HTR-8/SVneo (cell line): ENCODE measurements around the gene OR56B1.
"Not testable (repeated sequence)": the region's sequence is repeated elsewhere in the genome, so short reads cannot be mapped to it uniquely, and the experiment has no call there.

ENCODE experiments used
- DNase-seq: peaks from one replicate; pipeline ENCODE4 v3.0.0; 2011; ENCODE audit warnings: low spot score, mixed read lengths; ENCODE audit not compliant: insufficient read length
- FAIRE-seq: peaks from 2 replicates; lab custom pipeline; 2011; peaks lifted over from hg19 to GRCh38; lab: Jason Lieb, UNC

OR56B1 gene, protein sequence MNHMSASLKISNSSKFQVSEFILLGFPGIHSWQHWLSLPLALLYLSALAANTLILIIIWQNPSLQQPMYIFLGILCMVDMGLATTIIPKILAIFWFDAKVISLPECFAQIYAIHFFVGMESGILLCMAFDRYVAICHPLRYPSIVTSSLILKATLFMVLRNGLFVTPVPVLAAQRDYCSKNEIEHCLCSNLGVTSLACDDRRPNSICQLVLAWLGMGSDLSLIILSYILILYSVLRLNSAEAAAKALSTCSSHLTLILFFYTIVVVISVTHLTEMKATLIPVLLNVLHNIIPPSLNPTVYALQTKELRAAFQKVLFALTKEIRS

DNA sequence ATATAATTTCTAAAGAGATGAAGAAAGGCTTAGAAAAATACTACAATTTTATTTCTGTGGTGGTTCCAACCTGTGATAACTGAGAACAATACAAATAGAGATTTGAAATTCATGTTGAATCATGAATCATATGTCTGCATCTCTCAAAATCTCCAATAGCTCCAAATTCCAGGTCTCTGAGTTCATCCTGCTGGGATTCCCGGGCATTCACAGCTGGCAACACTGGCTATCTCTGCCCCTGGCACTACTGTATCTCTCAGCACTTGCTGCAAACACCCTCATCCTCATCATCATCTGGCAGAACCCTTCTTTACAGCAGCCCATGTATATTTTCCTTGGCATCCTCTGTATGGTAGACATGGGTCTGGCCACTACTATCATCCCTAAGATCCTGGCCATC lies at the start of gene OR56B1:
Gene OR56B1 (plus strand): TSS at position 53 of the 400 bp plus-strand sequence. CDS start 69 bp downstream, at position 122.
- no peak for DNase-seq
- FAIRE-seq, result no peak

DNA sequence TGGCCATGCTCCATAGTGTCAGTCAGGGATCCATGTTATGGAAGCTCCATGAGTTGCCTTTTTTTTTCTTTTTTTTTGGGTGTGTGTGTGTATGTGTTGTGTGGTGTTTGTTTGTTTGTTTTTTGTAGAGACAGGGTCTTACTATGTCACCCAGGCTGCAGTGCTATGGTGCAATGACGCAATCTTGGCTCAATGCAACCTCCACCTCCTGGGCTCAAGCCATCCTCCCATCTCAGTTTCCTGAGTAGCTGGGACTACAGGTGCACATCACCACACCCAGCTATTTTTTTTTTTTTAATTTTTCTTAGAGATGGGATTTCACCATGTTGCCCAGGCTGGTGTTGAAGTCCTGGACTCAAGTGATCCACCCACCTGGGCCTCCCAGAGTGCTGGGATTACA lies 47.8 kb upstream of the OR56B1 start:
- FAIRE-seq (no peak), DNase-seq (no peak)

DNA sequence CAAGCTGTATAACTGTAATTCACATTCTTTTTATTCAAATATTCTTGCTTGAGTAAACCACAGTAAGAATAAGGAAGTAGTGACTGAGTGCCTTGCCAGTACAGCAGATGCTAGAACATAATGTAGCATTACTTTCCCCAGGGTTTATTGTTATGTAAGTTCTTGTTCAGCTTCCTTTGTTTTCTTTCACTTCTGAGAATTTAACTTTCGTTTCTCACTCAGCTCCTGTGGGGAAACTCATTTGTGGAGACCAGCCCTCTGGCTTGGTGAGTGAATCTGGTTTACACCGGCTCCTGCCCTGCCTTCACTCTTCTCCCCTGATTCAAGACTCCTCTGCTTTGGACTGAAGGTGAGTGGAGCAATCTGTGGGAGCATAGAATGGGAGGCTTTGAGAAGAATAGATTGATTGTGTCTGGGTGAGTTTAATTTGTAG lies 46.7 kb upstream of the OR56B1 start, which contains the start of gene TRIM22:
Gene TRIM22 (plus strand): TSS at position 240 of the 433 bp plus-strand sequence. CDS start 6,443 bp downstream, outside the sequence.
- FAIRE-seq, result no peak
- no peak for DNase-seq

DNA sequence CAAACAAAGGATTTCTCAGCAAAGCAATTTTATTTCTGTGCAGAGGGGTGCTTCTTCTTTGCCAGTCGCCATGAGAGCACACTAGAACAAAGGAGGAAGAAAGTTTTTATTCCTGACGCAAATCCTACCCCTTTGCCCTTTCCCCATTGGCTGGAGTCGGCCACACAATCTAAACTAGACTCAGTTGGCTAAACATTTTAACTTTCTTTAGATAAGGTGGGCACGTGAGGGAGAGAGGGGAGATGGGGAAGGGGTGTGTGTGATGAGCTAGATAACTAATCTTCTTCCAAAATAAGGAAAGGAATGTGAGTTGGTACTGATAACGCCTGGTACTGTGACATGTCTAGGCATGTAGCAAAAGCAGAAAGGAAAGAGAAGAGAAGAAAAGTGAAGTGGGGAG lies 46.0 kb upstream of the OR56B1 start:
- DNase-seq, result no peak

DNA sequence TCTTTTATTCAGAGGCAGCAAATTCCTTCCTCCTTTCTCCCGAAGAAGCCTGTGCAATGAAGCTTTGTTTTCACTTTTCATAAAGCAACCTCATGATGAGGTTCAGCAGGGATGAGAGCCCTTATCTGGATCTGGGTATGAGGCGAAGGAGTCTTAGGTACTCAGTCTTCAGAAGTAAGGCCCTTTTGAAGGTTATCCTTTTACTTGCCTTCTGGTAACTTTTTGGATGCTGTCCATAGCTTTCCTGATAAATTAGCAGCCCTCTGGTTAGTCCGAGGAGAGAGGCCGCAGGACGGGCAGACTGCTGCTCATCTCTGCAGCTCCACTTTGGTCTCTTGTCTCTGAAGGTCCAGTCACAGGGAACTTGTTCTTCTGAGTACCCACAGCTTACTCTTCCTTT lies 45.5 kb upstream of the OR56B1 start:
- FAIRE-seq (no peak), DNase-seq (no peak)

More for the DNA sequence above, 46.0 kb upstream of the OR56B1 start:
- no peak for FAIRE-seq

DNA sequence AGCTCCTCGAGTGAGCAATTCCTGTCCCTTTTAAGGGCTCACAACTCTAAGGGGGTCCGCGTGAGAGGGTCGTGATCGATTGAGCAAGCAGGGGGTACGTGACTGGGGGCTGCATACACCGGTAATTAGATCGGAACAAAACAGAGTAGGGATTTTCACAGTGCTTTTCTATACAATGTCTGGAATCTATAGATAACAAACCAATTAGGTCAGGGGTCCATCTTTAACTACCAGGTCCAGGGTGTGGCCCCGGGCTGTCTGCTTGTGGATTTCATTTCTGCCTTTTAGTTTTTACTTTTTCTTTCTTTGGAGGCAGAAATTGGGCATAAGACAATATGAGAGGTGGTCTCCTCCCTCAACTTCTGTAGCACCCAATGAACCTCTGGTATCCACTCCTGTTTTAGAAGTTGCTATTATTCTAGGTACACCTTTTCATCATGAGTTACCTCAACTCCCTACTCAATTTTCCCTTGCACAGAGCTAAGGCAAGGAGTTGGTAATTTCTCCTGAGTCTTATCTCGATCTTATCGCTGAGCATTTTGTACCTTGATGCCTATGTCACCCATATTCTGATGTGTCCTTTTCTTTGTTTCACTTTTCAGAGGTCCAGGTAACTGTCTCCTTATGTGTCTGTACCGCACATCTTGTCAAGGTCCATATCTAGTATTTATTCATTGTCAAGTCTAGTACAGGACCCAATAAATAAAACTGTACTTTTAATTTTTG lies 44.8 kb upstream of the OR56B1 start:
- not testable (repeated sequence) for DNase-seq, FAIRE-seq

DNA sequence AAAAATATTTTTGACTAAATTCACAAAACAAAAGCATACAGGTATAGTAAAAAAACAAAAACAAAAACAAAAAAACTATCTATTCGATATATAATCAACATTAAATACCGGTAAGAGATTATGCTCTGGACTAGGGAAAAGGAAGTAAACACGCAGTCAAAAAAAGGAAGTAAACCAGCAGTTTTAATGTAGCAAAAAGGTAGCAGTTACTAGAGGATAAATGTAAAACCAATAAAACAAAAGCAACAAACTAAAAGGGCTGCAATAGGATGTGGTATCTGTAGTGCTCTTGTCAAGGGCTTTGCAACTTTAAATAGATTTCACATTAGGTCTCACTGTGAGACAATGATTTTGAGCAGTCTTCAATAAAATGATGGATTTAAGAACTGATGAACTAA lies 44.3 kb upstream of the OR56B1 start:
- DNase-seq (no peak), FAIRE-seq (no peak)

DNA sequence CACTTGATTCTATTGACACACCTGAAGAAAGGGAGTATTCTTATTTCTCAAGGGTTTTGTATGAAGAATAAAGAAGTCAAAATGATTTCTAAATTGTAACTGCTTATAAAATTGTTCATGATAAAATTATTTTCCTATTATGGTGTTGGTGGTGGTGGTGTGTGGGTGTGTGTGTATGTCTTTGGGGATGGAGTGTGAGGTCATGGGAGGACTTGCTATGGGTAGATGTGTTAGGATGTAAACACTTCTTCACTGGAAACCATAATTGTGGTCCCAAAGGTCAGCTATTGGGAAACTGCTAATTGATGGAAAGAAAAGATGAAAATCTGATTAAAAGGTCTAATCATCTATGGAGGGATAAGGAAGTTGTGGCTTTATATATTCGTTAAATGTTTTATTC lies 41.6 kb upstream of the OR56B1 start:
- no peak for DNase-seq
- FAIRE-seq, result no peak

DNA sequence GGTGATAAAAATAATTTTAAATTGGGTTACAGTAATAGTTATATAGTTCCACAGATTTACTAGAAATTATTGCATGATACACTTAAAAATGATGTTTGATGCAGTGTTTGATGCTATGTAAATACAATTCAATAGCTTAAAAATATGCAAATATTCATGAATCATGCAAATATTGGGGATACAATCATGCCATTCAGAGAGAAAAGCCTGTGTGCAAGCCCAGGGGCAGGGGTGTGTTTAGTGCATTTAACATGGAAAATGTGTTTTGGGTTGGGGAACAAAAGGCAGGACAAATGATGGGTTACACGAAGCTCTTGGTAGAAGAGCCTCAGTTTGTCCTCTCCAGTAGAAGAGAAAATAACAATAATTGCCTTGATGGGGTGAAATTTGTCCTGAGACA lies 40.7 kb upstream of the OR56B1 start:
- no peak for FAIRE-seq
- no peak for DNase-seq

DNA sequence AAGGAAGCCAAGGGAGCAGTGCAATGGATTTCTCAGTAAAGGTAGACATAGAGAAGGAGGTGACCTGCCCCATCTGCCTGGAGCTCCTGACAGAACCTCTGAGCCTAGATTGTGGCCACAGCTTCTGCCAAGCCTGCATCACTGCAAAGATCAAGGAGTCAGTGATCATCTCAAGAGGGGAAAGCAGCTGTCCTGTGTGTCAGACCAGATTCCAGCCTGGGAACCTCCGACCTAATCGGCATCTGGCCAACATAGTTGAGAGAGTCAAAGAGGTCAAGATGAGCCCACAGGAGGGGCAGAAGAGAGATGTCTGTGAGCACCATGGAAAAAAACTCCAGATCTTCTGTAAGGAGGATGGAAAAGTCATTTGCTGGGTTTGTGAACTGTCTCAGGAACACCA lies 40.0 kb upstream of the OR56B1 start:
- FAIRE-seq, result no peak

DNA sequence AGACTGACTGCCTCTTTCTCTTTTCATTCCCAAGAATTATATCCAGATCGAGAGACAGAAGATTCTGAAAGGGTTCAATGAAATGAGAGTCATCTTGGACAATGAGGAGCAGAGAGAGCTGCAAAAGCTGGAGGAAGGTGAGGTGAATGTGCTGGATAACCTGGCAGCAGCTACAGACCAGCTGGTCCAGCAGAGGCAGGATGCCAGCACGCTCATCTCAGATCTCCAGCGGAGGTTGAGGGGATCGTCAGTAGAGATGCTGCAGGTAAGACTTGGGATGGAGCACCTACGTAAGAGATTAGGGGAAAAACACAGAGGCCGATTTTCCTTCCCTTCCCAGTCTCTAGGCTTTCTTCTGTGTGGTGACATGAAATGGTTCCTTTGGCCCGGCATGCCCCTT lies 38.0 kb upstream of the OR56B1 start:
- DNase-seq (no peak), FAIRE-seq (no peak)

More for the DNA sequence above, 40.0 kb upstream of the OR56B1 start:
- DNase-seq, result no peak

DNA sequence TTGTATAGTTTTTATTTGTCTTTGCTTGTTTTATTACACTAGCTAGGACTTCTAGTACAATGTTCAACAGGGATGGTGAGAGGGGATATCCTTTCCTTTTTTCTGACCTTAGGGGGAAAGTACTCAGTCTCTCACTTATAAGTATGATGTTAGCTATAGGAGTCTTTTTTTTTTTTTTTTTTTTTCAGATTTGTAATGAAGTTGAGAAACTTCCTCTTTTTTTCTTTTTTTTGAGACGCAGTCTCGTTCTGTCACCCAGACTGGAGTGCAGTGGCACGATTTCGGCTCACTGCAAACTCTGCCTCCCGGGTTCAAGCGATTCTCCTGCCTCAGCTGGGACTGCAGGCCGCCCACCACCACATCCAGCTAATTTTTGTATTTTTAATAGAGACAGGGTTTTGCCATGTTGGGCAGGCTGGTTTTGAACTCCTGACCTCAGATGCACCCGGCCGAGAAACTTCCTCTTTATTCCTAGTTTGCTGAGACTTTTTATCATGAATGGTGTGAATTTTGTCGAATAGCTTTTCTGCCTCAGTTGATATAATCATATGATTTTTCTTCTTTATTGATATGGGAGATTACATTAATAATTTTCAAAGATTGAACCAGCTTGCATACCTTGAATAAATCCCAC lies 35.7 kb upstream of the OR56B1 start:
- FAIRE-seq (no peak), DNase-seq (no peak)

DNA sequence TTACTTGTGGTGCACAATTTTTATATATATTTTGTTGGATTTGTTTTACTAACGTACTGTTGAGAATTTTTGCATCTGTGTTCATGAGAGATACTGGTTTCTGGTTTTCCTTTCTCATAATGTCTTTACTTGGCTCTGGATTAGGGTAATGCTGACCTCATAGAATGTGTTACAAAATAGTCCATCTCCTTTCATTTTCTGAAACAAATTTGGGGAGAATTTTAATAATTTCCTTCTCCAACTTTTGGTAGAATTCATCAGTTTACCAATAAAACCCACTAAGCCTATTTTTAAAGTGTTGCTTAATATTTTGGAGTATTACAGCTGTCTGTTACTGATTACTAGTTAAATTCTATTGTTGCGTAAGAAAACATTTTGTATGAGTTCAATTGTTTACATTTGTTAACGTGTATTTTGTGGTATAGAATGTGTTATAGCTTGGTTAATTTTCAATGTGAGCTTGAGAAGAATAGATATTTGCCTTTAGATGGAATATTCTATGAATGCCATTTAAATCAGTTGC lies 35.1 kb upstream of the OR56B1 start:
- DNase-seq, result no peak
- no peak for FAIRE-seq

DNA sequence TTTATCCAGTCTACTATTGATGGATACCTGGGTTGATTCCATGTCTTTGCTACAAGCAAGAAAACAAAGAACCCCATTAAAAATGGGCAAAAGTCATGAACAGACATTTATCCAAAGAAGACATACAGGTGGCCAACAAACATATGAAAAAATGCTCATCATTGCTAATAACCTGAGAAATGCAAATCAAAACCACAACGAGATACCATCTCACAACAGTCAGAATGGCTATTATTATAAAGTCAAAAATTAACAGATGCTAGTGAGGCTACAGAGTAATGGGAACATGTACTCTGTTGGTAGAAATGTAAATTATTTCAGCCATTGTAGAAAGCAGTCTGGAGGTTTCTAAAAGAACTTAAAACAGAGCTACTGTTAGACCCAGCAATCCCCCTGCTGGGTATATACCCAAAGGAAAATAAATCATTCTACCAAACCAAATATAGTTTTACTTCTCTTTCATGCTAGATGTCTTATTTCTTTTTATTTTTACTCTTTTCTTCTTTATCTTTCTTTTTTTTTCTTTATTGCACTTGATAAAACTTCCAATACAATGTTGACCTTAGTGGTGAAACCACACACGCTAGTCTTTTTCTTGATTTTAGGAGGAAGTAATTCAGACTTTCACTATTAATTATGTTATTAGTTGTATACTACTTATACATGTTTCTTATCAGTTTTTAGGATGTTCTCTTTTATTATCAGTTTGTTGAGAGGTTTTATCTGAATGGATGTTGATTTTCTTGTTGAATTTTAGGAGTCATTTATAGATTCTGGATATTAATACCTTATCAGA lies 32.3 kb upstream of the OR56B1 start:
- DNase-seq (no peak), FAIRE-seq (no peak)

DNA sequence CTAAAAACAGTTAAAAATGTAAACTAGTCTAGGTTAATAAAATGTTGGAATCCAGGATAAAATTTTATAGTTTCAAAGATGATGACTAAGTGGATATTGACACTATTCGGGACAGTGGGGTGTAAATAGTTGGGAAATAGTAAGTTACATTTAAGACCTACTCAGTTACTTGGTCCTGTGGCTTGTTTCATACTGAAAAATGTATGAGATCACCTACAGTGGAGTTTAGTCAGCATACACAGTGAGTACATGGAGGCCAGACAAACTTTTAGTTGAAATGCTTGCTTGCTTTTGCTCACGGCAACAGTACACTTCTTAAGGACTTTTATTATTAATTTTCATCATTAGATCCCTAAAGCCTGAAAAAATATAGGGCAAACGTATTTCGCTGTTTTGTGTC lies 30.6 kb upstream of the OR56B1 start:
- FAIRE-seq (no peak), DNase-seq (no peak)

DNA sequence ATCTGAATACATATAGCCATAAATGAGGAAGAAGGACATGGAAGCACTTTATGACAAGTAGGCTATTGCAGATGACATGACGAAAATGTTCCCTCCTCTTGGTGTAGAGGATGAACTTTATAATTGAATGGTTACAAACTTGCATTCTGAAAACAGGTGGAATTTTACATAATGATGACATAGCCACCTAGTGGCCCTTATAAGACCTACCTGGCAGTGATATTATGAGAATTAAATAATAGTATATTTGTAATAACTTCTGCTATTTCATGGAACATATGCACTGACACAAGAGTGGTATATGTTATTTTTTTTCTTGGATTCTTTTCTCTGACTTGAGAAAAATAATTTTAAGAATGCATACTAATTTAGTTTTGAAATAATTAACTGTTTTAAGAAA lies 23.7 kb upstream of the OR56B1 start:
- DNase-seq, result peak; percentile 3
- no peak for FAIRE-seq

DNA sequence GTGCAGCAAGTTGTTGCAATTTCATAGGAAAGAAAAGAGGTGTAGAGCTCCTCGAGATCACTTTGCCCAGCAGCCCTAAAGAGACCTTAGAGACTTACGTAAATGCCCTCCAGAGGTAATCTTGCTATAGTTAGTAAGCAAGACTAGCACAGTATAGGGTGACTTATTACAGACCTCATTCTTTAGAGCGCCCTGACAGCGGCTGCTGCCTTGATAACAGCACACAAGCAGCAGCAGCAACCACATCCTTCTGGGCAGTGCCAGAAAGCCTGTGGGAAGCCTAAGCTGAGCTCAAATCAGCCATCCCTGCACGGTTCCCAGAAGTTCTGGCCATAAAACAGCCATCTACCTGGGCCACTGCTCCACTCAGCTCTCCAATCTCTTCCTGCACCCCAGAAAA lies 22.6 kb upstream of the OR56B1 start:
- no peak for DNase-seq
- no peak for FAIRE-seq

DNA sequence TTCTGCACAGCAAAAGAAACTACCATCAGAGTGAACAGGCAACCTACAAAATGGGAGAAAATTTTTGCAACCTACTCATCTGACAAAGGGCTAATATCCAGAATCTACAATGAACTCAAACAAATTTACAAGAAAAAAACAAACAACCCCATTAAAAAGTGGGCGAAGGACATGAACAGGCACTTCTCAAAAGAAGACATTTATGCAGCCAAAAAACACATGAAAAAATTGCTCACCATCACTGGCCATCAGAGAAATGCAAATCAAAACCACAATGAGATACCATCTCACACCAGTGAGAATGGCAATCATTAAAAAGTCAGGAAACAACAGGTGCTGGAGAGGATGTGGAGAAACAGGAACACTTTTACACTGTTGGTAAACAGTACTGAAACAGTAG lies 19.7 kb upstream of the OR56B1 start:
- not testable (repeated sequence) for DNase-seq, FAIRE-seq

DNA sequence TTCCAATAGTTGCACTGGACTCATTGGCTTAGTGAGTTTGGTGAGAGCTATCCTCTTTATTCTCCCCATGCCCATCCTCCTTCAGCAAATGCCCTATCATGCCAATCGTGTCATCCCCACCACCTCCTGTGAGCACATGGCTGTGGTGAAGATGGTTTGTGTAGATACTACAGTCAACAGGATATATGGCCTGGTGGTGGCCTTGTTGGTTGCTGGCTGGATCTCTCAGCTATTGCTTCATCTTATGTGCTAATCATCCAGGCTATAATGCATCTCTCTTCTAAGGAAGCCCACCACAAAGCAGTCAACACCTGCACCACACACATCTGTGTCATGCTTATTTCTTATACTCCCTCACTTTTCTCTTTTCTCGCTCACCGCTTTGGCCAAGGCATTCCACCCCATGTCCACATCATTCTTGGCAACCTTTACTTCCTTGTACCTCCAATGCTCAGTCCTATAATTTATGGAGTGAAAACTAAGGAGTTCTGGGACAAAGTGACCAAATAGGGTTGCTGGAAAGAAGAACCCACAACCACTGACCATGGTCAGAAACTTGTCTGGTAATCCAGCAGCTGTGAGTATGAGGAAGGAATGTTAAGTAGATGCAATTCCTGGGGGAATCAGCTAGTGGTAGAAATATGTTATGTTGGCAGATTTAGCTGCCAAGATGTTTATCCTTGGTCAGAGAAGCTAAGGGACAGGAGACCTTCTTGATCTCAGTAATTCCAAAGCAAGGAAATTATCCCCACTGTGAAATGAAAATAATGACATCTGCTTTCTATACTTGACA lies 16.3 kb upstream of the OR56B1 start:
- FAIRE-seq, result no peak
- no peak for DNase-seq
